ENCODE measurements around the gene GET4.

- TF ChIP-seq, protein P1, sequence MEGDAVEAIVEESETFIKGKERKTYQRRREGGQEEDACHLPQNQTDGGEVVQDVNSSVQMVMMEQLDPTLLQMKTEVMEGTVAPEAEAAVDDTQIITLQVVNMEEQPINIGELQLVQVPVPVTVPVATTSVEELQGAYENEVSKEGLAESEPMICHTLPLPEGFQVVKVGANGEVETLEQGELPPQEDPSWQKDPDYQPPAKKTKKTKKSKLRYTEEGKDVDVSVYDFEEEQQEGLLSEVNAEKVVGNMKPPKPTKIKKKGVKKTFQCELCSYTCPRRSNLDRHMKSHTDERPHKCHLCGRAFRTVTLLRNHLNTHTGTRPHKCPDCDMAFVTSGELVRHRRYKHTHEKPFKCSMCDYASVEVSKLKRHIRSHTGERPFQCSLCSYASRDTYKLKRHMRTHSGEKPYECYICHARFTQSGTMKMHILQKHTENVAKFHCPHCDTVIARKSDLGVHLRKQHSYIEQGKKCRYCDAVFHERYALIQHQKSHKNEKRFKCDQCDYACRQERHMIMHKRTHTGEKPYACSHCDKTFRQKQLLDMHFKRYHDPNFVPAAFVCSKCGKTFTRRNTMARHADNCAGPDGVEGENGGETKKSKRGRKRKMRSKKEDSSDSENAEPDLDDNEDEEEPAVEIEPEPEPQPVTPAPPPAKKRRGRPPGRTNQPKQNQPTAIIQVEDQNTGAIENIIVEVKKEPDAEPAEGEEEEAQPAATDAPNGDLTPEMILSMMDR (IDR thresholded peaks at IDR 0.05), result no peak
- no peak for TF ChIP-seq POLR2A (IDR thresholded peaks at IDR 0.05)
Observed at GRCh38 chr7:901041-901387, 24.7 kb downstream of the GET4 start.

All from lower leg skin (tissue), 3 donors.